ENCODE data around the gene TCEAL9.

TCEAL9 gene

GRCh38 chrX:103404231-103405008 is 48.1 kb downstream of the TCEAL9 start (continued):
- TF ChIP-seq ZBTB26 (tag by site-specific recombination; optimal IDR thresholded peaks at IDR 0.05): no peak

GRCh38 chrX:103405009-103405333 is 48.7 kb downstream of the TCEAL9 start:
- H3K9me3 ChIP-seq (ENCODE audit: control insufficient read depth, insufficient read depth, low read depth, low read length): no peaks in the 10 kb centered on the region
- H3K4me3 ChIP-seq (ENCODE audit: low read depth, low read length): peak overlapping the region; percentile 62
- no peaks in the 10 kb centered on the region for H3K36me3 ChIP-seq (ENCODE audit: control insufficient read depth in 2 of 2, insufficient read depth in 1 of 2, low read length in 2 of 2)
- TF ChIP-seq SP3 (tag by site-specific recombination; IDR thresholded peaks at IDR 0.05): no peak
- TF ChIP-seq KLF10 (tag by site-specific recombination; IDR thresholded peaks at IDR 0.05): no peak
- no peak for TF ChIP-seq REPIN1 (tag by site-specific recombination; IDR thresholded peaks at IDR 0.05; ENCODE audit: low read depth)
- no peak for TF ChIP-seq ZIC2 (tag by site-specific recombination; IDR thresholded peaks at IDR 0.05)
- no peak for TF ChIP-seq ZNF138 (tag by site-specific recombination; IDR thresholded peaks at IDR 0.05; ENCODE audit: borderline replicate concordance)
- no peak for TF ChIP-seq ZNF510 (tag by site-specific recombination; IDR thresholded peaks at IDR 0.05; ENCODE audit: insufficient replicate concordance)
- no peak for TF ChIP-seq KLF7 (tag by site-specific recombination; IDR thresholded peaks at IDR 0.05; ENCODE audit: borderline replicate concordance)
- TF ChIP-seq AEBP2 (tag by site-specific recombination; IDR thresholded peaks at IDR 0.05; ENCODE audit: borderline replicate concordance): no peak
- no peak for TF ChIP-seq ZNF629 (tag by site-specific recombination; IDR thresholded peaks at IDR 0.05)
- TF ChIP-seq KLF9 (tag by site-specific recombination; IDR thresholded peaks at IDR 0.05; ENCODE audit: low read depth): no peak
- TF ChIP-seq ZNF518A (tag by site-specific recombination; conservative IDR thresholded peaks at IDR 0.05; ENCODE audit: low read depth): no peak
- no peak for TF ChIP-seq ZNF654 (tag by site-specific recombination; IDR thresholded peaks at IDR 0.05; ENCODE audit: low read depth)
- no peak for TF ChIP-seq KLF16 (tag by site-specific recombination; IDR thresholded peaks at IDR 0.05)
- TF ChIP-seq ZNF777 (tag by site-specific recombination; IDR thresholded peaks at IDR 0.05; ENCODE audit: borderline replicate concordance): no peak
- no peak for TF ChIP-seq SCRT1 (tag by site-specific recombination; IDR thresholded peaks at IDR 0.05; ENCODE audit: borderline replicate concordance)
- no peak for TF ChIP-seq ZNF791 (tag by site-specific recombination; IDR thresholded peaks at IDR 0.05)
- TF ChIP-seq ZSCAN16 (tag by site-specific recombination; IDR thresholded peaks at IDR 0.05): no peak
- TF ChIP-seq ZNF426 (tag by site-specific recombination; IDR thresholded peaks at IDR 0.05): no peak
- TF ChIP-seq ZNF121 (tag by site-specific recombination; IDR thresholded peaks at IDR 0.05): no peak
- TF ChIP-seq ZNF585B (tag by site-specific recombination; IDR thresholded peaks at IDR 0.05): no peak
- H3K27ac ChIP-seq (ENCODE audit: extremely low read depth, low read depth, low read length): no peak overlapping the region
- H3K4me1 ChIP-seq (ENCODE audit: control insufficient read depth, insufficient read depth, low read length): no peaks in the 10 kb centered on the region
- ChIA-PET CTCF (interaction anchor here (1.4 kb wide), 1 partner anchor 194 kb away, joined by 4 read pairs; no protein-coding TSS in a partner anchor), POLR2A (interaction anchor here (0.5 to 1.8 kb wide), 4 partner anchors 13 to 49 kb away, joined by 3 to 7 read pairs (median 4); partner anchors contain the start of genes BEX3 and TCEAL9)
